ENCODE measurements around the gene SYT17. TPM values are rescaled to one million over a fixed set of nuclear protein-coding genes. Genes with fewer than 3 reads are reported as not detected.
A peak's percentile ranks its signal among the peaks of the same experiment; 100 is the strongest.

The SYT17 gene
- total and polyA plus RNA-seq, 10 of the 15 experiments (the other 5 are each of a cell fraction or from before 2014, with no cell fraction given), result 3.7 to 12.3 (median 5.0) TPM

DNA sequence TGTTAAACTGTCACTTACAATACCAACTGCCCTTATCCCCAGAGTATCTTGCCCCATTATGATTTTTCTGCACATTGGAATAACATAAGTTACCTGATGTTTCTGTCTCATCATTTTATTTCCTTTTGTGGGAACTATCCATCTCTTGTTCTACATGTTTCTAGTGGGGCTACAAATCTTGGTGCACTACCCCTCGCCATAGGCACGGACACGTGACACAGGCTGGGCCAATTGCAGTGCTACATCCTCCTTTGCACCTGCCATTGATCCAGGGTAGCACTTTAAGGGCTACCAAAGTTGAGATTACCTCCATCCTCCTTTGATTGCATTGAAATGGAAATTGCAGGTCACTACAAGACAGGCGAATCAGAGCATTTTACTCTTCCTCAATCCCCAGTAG lies 14.2 kb upstream of the SYT17 start (continued):
- TF ChIP-seq ZBTB4 (CRISPR knock-in tag; IDR thresholded peaks at IDR 0.05) (no peak), MTA3 (IDR thresholded peaks at IDR 0.05; ENCODE audit: borderline replicate concordance, low read length) (no peak), NFXL1 (IDR thresholded peaks at IDR 0.05; ENCODE audit: borderline replicate concordance) (no peak), PAX8 (IDR thresholded peaks at IDR 0.05) (no peak), CREB1 (IDR thresholded peaks at IDR 0.05; ENCODE audit: low read depth) (no peak), HDGF (IDR thresholded peaks at IDR 0.05) (no peak), TBL1XR1 (IDR thresholded peaks at IDR 0.05; ENCODE audit: low read depth, low read length) (no peak), HDAC6 (IDR thresholded peaks at IDR 0.05; ENCODE audit: unreplicated experiment) (no peak), BRCA1 (IDR thresholded peaks at IDR 0.05; ENCODE audit: low read depth, low read length) (no peak), BACH1 (IDR thresholded peaks at IDR 0.05; ENCODE audit: borderline replicate concordance) (no peak), CBFB (IDR thresholded peaks at IDR 0.05; ENCODE audit: low read depth) (no peak), TAF1 (IDR thresholded peaks at IDR 0.05; ENCODE audit: borderline replicate concordance, low read depth, low read length) (no peak), TCF7 (IDR thresholded peaks at IDR 0.05; ENCODE audit: borderline replicate concordance) (no peak), HCFC1 (IDR thresholded peaks at IDR 0.05; ENCODE audit: low read length) (no peak), ESRRA (IDR thresholded peaks at IDR 0.05; ENCODE audit: low read length) (no peak), YY1 (IDR thresholded peaks at IDR 0.05; ENCODE audit: low read depth, low read length) (peak; percentile 81), RAD51 (IDR thresholded peaks at IDR 0.05) (no peak), IRF3 (IDR thresholded peaks at IDR 0.05) (no peak), SIX5 (IDR thresholded peaks at IDR 0.05; ENCODE audit: low read depth, low read length, severe bottlenecking) (peak; percentile 18)
- TF ChIP-seq, protein P1, sequence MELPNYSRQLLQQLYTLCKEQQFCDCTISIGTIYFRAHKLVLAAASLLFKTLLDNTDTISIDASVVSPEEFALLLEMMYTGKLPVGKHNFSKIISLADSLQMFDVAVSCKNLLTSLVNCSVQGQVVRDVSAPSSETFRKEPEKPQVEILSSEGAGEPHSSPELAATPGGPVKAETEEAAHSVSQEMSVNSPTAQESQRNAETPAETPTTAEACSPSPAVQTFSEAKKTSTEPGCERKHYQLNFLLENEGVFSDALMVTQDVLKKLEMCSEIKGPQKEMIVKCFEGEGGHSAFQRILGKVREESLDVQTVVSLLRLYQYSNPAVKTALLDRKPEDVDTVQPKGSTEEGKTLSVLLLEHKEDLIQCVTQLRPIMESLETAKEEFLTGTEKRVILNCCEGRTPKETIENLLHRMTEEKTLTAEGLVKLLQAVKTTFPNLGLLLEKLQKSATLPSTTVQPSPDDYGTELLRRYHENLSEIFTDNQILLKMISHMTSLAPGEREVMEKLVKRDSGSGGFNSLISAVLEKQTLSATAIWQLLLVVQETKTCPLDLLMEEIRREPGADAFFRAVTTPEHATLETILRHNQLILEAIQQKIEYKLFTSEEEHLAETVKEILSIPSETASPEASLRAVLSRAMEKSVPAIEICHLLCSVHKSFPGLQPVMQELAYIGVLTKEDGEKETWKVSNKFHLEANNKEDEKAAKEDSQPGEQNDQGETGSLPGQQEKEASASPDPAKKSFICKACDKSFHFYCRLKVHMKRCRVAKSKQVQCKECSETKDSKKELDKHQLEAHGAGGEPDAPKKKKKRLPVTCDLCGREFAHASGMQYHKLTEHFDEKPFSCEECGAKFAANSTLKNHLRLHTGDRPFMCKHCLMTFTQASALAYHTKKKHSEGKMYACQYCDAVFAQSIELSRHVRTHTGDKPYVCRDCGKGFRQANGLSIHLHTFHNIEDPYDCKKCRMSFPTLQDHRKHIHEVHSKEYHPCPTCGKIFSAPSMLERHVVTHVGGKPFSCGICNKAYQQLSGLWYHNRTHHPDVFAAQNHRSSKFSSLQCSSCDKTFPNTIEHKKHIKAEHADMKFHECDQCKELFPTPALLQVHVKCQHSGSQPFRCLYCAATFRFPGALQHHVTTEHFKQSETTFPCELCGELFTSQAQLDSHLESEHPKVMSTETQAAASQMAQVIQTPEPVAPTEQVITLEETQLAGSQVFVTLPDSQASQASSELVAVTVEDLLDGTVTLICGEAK (IDR thresholded peaks at IDR 0.05; ENCODE audit: borderline replicate concordance), result peak; percentile 63; the same call in 1 of the 2 replicates
- TF ChIP-seq, protein P2, sequence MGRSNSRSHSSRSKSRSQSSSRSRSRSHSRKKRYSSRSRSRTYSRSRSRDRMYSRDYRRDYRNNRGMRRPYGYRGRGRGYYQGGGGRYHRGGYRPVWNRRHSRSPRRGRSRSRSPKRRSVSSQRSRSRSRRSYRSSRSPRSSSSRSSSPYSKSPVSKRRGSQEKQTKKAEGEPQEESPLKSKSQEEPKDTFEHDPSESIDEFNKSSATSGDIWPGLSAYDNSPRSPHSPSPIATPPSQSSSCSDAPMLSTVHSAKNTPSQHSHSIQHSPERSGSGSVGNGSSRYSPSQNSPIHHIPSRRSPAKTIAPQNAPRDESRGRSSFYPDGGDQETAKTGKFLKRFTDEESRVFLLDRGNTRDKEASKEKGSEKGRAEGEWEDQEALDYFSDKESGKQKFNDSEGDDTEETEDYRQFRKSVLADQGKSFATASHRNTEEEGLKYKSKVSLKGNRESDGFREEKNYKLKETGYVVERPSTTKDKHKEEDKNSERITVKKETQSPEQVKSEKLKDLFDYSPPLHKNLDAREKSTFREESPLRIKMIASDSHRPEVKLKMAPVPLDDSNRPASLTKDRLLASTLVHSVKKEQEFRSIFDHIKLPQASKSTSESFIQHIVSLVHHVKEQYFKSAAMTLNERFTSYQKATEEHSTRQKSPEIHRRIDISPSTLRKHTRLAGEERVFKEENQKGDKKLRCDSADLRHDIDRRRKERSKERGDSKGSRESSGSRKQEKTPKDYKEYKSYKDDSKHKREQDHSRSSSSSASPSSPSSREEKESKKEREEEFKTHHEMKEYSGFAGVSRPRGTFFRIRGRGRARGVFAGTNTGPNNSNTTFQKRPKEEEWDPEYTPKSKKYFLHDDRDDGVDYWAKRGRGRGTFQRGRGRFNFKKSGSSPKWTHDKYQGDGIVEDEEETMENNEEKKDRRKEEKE (IDR thresholded peaks at IDR 0.05), result no peak
- TF ChIP-seq, protein P3, sequence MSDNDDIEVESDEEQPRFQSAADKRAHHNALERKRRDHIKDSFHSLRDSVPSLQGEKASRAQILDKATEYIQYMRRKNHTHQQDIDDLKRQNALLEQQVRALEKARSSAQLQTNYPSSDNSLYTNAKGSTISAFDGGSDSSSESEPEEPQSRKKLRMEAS (IDR thresholded peaks at IDR 0.05; ENCODE audit: low read depth, low read length), result no peak

All from GM12878 (cell line).